ENCODE results near the gene ZBTB9.

The ZBTB9 gene, protein sequence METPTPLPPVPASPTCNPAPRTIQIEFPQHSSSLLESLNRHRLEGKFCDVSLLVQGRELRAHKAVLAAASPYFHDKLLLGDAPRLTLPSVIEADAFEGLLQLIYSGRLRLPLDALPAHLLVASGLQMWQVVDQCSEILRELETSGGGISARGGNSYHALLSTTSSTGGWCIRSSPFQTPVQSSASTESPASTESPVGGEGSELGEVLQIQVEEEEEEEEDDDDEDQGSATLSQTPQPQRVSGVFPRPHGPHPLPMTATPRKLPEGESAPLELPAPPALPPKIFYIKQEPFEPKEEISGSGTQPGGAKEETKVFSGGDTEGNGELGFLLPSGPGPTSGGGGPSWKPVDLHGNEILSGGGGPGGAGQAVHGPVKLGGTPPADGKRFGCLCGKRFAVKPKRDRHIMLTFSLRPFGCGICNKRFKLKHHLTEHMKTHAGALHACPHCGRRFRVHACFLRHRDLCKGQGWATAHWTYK

GRCh38 chr6:33454009-33454946 is at the start of gene ZBTB9:
TSS of gene ZBTB9 (plus strand) at chr6:33454576. CDS start at chr6:33455101, 525 bp downstream.
- DNase-seq, result peak; percentile 94

- DNase-seq, result no peak
Measured at GRCh38 chr6:33404884-33405283, 49.5 kb upstream of the ZBTB9 start.

GRCh38 chr6:33405386-33405940 is 48.9 kb upstream of the ZBTB9 start:
- DNase-seq, result no peak

DNA sequence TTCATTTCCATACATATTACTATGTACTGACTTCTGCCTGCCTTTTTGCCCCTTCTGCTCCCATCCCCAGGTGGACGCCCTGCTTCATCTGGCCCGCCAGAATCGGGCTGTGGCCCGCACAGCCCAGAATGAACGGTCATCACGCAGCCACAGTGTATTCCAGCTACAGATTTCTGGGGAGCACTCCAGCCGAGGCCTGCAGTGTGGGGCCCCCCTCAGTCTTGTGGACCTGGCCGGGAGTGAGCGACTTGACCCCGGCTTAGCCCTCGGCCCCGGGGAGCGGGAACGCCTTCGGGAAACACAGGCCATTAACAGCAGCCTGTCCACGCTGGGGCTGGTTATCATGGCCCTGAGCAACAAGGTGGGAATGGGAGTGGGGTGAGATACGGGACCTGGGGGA is 48.2 kb upstream of the ZBTB9 start:
- no peak for DNase-seq

GRCh38 chr6:33407132-33407718 is 47.2 kb upstream of the ZBTB9 start:
- no peak for DNase-seq

DNA sequence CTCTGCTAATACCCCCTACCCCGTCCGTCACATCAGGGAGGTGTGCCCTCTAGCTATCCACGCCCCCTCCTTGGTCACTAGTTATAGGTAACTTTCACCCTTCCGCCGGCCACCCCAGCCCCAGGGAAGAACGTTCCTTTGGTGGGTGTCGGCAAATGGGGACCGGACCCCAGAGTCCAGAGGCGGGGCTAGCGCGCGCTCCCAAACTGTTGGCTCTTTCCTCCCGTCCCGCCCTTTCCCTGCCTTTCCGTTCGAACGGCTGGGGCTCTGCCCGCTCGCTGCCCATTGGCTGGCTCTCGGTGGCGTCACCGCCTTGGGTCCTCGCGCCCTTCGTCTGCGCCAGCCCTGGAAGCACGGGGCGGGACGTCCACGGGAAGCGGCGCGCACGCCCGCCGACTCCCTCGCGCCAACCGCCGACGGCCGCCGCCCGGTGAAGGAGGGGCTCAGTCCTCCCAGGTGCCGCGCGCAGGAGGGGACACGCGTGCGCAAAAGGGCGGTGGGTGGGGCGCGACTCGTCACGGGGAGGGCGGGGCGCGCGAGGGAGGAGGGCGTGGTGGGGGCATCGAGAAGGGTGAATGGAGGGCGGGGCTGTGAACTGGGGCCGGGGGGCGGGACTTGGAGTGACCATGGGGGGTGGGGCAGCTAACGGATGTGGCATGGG is 44.2 kb upstream of the ZBTB9 start:
- DNase-seq, result peak; percentile 97

DNA sequence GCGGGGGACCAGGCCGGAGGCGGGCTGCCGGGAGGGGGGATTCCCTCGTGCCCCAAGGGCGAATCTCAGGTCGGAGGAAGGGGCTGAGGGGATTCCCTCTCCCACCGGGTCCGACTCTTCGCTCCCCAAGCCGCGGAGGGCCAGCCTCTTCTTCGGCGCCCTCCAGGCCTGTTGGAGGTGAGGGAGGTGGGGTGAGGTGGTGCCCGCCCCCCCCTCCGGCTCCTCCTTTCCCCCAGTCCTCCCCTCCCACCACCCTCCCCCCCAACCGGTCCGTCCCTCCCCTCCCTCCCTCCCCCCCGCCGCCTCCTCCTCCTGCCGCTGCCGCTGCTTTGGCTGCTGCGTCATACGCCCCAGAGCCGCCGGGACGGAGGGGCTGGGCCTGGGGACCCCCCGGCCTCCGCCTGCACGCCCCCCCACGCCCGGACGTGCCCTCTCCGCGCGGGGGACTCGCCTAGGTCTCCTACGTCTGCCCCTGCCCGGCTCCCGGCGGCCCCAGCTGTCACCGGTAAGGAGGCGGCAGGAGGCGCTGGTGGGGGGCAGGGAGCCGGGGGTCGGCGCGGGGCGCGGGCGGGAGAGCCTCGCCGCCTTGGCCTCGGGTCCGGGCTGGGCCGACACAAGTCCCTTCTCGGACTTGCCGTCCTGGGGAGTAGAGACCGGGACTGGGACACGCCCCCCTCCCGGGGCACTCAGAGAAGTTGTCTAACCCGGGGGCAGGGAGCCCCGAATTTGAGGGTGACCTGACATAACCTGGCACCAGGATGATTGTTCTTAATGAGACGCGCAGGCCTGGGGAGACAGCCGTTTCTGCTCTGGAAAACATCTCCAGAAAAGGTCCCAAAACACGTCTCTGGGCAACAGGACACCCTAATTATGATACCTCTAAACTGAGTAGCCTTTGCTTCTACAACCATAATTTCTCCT is 43.4 kb upstream of the ZBTB9 start, which contains the start of gene PHF1:
TSS of gene PHF1 (plus strand) at position 304 of the 921 bp plus-strand sequence. CDS start 1,250 bp downstream, outside the sequence.
- peak; percentile 78 for DNase-seq

DNA sequence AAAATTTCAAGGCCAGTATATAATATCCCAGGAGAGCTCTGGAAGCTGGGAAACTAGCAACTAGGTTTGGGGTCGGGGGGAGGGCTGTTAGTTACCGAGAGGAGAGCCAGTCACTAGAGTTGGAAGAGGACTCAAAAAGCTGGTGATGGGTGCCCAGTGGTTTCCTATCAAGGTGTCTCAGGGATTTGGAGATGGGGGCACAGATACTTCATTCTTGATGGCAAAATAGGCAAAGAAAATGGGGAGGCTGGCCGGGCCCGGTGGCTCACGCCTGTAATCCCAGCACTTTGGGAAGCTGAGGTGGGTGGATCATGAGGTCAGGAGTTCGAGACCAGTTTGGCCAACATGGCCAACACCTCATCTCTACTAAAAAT is 42.8 kb upstream of the ZBTB9 start:
- DNase-seq, result no peak

- no peak for DNase-seq
Measured at GRCh38 chr6:33412140-33413009, 42.0 kb upstream of the ZBTB9 start.

DNA sequence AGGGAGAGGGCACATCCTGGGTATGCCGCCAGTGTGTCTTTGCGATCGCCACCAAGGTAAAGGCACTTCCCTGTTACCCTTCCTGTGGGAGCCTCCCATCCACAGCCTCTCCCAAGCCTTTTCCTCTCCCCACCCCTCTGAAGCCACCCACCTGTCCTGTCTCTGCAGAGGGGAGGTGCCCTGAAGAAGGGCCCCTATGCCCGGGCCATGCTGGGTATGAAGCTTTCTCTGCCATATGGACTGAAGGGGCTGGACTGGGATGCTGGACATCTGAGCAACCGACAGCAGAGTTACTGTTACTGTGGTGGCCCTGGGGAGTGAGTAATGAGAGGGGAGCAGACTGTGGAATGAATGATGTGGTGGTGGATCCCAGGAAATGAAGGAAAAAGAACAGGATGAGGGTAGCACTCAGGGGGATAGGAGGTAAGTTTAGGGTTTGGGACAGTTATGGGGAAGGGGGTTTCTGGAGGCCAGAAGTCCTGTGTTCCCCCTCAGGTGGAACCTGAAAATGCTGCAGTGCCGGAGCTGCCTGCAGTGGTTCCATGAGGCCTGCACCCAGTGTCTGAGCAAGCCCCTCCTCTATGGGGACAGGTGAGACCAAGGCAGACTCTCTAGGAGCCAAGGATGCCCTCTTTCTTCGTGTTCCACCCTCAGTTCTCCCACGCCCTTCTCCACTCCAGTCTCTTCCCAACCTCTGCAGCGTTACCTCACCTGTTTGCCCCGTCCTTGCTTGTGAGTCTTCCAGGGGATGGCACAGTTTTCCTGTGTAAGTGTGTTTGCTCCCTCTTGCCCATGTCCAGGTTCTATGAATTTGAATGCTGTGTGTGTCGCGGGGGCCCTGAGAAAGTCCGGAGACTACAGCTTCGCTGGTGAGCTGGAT is 40.9 kb upstream of the ZBTB9 start:
- DNase-seq, result no peak

- DNase-seq, result no peak
Measured at GRCh38 chr6:33414592-33415271, 39.6 kb upstream of the ZBTB9 start.

DNA sequence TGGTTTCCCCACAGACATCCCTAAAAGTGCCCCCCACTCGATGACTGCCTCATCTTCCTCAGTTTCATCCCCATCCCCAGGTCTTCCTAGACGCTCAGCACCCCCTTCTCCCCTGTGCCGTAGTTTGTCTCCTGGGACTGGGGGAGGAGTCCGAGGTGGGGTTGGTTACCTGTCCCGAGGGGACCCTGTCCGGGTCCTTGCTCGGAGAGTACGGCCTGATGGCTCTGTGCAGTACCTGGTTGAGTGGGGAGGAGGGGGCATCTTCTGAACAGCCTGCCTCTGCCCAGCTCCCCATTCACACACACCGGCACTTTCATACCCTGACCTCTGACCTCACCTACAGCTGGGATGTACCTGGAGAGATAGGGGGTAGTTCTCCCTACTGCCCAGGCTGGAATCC is 38.5 kb upstream of the ZBTB9 start:
- DNase-seq, result no peak

DNA sequence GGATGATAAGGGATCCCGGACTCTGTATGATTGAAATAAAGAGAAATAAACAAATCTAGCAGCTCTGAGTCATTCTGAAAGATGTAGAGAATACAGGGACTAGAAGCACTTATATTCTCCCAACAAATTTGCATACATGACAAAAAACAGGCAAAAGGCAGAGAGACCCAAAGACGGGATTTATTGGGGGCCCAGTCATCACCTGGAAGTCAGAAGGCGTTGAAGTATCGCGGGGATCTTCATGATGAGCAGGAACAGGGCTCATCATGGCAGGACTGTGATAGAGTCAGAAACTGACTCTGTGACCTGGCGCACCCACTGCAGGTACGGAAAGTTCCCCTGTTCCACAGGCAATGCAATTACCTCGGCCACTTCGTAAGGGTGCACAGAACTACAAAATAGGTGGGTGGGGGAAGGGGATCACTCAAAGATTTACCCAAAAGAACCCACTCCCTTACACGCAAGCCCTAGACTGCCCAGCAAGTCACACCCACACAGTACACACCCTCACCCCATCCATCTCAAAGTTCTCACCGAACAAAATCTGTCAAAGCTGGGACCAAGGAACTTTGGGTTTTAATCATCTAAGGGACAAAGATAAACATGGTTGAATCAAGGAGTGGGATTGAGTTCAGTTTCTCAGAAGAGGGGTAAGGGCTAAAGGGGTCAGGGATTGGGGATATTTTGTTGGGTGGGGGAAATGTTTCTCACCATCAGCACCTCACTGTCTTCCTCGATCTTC is 37.8 kb upstream of the ZBTB9 start:
- no peak for DNase-seq

GRCh38 chr6:33417128-33417902 is 37.1 kb upstream of the ZBTB9 start:
- DNase-seq, result no peak

DNA sequence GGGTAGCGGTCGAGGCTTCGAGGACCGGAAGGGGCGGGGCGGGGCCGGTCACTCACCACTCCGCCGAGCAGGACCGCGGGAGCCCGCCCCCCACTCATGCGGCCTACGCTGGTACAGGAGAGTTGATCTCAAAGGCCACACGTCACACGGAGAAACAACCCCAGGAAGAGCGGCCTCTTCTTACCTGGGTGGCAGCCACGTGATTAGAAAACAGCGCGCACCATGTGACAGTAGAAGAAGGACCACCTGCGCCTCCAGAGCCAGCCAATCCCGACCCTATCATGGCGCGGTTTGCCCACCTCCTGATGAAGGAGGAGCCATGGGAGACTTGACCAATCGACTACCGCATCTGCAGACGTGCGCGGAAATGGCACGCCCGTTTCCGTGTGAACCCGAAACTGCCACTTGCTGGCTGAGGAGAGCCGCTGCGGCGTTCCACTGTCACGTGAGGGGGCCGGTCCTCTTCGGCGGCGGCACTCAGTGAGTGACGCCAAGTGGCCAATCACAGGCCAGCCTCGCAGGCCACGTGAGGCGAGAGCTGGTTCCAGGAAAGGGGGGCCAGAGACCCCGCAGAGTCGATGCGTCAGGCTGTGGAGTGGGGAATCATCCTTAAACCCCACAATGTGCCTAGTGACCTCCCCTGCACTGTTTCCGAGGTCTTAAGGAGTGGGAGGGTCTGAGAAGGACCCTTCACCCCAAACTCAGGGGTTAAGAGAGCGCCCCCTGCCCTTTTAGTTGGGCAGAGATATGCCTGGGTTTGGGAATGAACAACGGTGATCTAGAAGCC is 36.3 kb upstream of the ZBTB9 start, which contains the start of gene CUTA:
TSS of gene CUTA (minus strand) at position 205 of the 787 bp plus-strand sequence. CDS start at position 98, 107 bp downstream.
- peak; percentile 99 for DNase-seq

Data from NCI-H1436 (cell line).